ENCODE data around the gene KRTAP10-10.
"Not testable (repeated sequence)": the region's sequence is repeated elsewhere in the genome, so short reads cannot be mapped to it uniquely, and the experiment has no call there.

The KRTAP10-10 gene

GRCh38 chr21:44623575-44623974 lies 13.6 kb upstream of the KRTAP10-10 start:
- H3K4me3 ChIP-seq (ENCODE audit: low read depth, low read length), result no peak overlapping the region
- no peak for DNase-seq (ENCODE audit: low read depth)
- no peak for TF ChIP-seq CTCF (conservative IDR thresholded peaks at IDR 0.05; ENCODE audit: low read depth, low read length)

- no peak for TF ChIP-seq CTCF (conservative IDR thresholded peaks at IDR 0.05; ENCODE audit: low read depth, low read length)
- H3K4me3 ChIP-seq (ENCODE audit: low read depth, low read length), result no peak overlapping the region
- no peak for DNase-seq (ENCODE audit: low read depth)
Measured at GRCh38 chr21:44625756-44626155, 11.4 kb upstream of the KRTAP10-10 start.

- no peak for TF ChIP-seq CTCF (conservative IDR thresholded peaks at IDR 0.05; ENCODE audit: low read depth, low read length)
- H3K4me3 ChIP-seq (ENCODE audit: low read depth, low read length), result no peak overlapping the region
- no peak for DNase-seq (ENCODE audit: low read depth)
Measured at GRCh38 chr21:44626262-44626661, 10.9 kb upstream of the KRTAP10-10 start.

GRCh38 chr21:44626673-44627143 lies 10.4 kb upstream of the KRTAP10-10 start, which contains the start of gene KRTAP10-9:
Gene KRTAP10-9, plus strand, starts transcription at chr21:44627093. Its CDS starts 79 bp downstream, at chr21:44627172.
- TF ChIP-seq CTCF (conservative IDR thresholded peaks at IDR 0.05; ENCODE audit: low read depth, low read length), result no peak
- no peak within 1 kb of the TSS for H3K4me3 ChIP-seq (ENCODE audit: low read depth, low read length)
- DNase-seq (ENCODE audit: low read depth), result no peak

- not testable (repeated sequence) for DNase-seq (ENCODE audit: low read depth); H3K4me3 ChIP-seq (ENCODE audit: low read depth, low read length)
Measured at GRCh38 chr21:44627181-44627822, 9.9 kb upstream of the KRTAP10-10 start.

- H3K4me3 ChIP-seq (ENCODE audit: low read depth, low read length); DNase-seq (ENCODE audit: low read depth): not testable (repeated sequence)
Measured at GRCh38 chr21:44627831-44628233, 9.3 kb upstream of the KRTAP10-10 start.

GRCh38 chr21:44628707-44629391 lies 8.3 kb upstream of the KRTAP10-10 start:
- no peak overlapping the region for H3K4me3 ChIP-seq (ENCODE audit: low read depth, low read length)
- no peak for DNase-seq (ENCODE audit: low read depth)
- TF ChIP-seq CTCF (conservative IDR thresholded peaks at IDR 0.05; ENCODE audit: low read depth, low read length), result no peak

- no peak for TF ChIP-seq CTCF (conservative IDR thresholded peaks at IDR 0.05; ENCODE audit: low read depth, low read length)
- DNase-seq (ENCODE audit: low read depth), result no peak
- no peak overlapping the region for H3K4me3 ChIP-seq (ENCODE audit: low read depth, low read length)
Measured at GRCh38 chr21:44630440-44630839, 6.7 kb upstream of the KRTAP10-10 start.
